DOHH2 (cell line): Measurements from ENCODE around the gene ADPRH.

ENCODE experiments used
- H3F3A ChIP-seq: fragments of 200-600 bp; sonication (generic), shearing (Covaris generic); 2 replicates; pipeline ENCODE4 v1.6.0; 2016; ENCODE audit warnings: antibody characterized with exemption, mild to moderate bottlenecking; ENCODE audit not compliant: control insufficient read depth, insufficient read depth
- H3K27ac ChIP-seq: fragments of 200-600 bp; sonication (generic); 2 replicates; pipeline ENCODE4 v1.5.1; 2014; ENCODE audit warnings: low read depth, mild to moderate bottlenecking, low read length, moderate library complexity
- H3K27me3 ChIP-seq: fragments of 200-600 bp; sonication (generic); 2 replicates; pipeline ENCODE4 v1.6.1; 2014; ENCODE audit warnings: mild to moderate bottlenecking, low read length, mixed read lengths; ENCODE audit not compliant: control insufficient read depth
- H3K36me3 ChIP-seq: fragments of 200-600 bp; sonication (generic); 2 replicates; pipeline ENCODE4 v1.6.1; 2014; ENCODE audit warnings: mild to moderate bottlenecking, low read length, moderate library complexity, mixed read lengths; ENCODE audit not compliant: control insufficient read depth
- H3K4me1 ChIP-seq: fragments of 200-600 bp; sonication (generic); 2 replicates; pipeline ENCODE4 v1.6.1; 2014; ENCODE audit warnings: mild to moderate bottlenecking, low read length, mixed read lengths; ENCODE audit not compliant: control insufficient read depth
- H3K4me2 ChIP-seq: fragments of 200-600 bp; sonication (generic); 2 replicates; pipeline ENCODE4 v1.6.0; 2014; ENCODE audit warnings: mild to moderate bottlenecking, low read length, moderate library complexity
- H3K4me3 ChIP-seq: fragments of 200-600 bp; sonication (generic); 2 replicates; pipeline ENCODE4 v1.5.1; 2014; ENCODE audit warnings: mild to moderate bottlenecking, low read length, mixed read lengths
- H3K79me2 ChIP-seq: fragments of 200-600 bp; sonication (generic); 2 replicates; pipeline ENCODE4 v1.6.1; 2014; ENCODE audit warnings: mild to moderate bottlenecking, low read length, mixed read lengths; ENCODE audit not compliant: control insufficient read depth
- H3K9me2 ChIP-seq: fragments of 200-600 bp; sonication (generic); replicated peaks from 2 replicates; pipeline ENCODE4 v1.6.1; 2014; ENCODE audit warnings: mild to moderate bottlenecking, low read length, mixed read lengths; ENCODE audit not compliant: control insufficient read depth
- H3K9me3 ChIP-seq: fragments of 200-600 bp; sonication (generic); 2 replicates; pipeline ENCODE4 v1.6.1; 2014; ENCODE audit warnings: antibody characterized with exemption, low read length, mixed read lengths; ENCODE audit not compliant: control insufficient read depth, insufficient read depth
- H4K20me1 ChIP-seq: fragments of 200-600 bp; sonication (generic); 2 replicates; pipeline ENCODE4 v1.6.0; 2014; ENCODE audit warnings: low read depth, mild to moderate bottlenecking, antibody characterized with exemption, low read length, moderate library complexity; ENCODE audit not compliant: control insufficient read depth, insufficient read depth
- CTCF ChIP-seq: fragments of 200-600 bp; sonication (generic); IDR thresholded peaks from one replicate; pipeline ENCODE4 v1.5.1; 2014; ENCODE audit warnings: antibody characterized with exemption, mild to moderate bottlenecking, low read depth, low read length; ENCODE audit not compliant: poor library complexity, severe bottlenecking
- EZH2phosphoT487 ChIP-seq: fragments of 200-600 bp; sonication (generic); IDR thresholded peaks from 2 replicates; pipeline ENCODE4 v1.6.1; 2017; ENCODE audit warnings: borderline replicate concordance, mild to moderate bottlenecking, antibody characterized with exemption, low read length, moderate library complexity, mixed read lengths

The ADPRH gene

GRCh38 chr3:119602676-119603075 lies 23.4 kb downstream of the ADPRH start:
- no peaks in the 10 kb centered on the region for H3K36me3 ChIP-seq
- no peaks in the 10 kb centered on the region for H3F3A ChIP-seq
- H3K4me2 ChIP-seq: no peak overlapping the region
- H3K4me1 ChIP-seq: 0 out of 2 replicates have a peak, but pooled peaks cover 3% of the 10 kb centered on the region
- no peaks in the 10 kb centered on the region for H3K79me2 ChIP-seq
- H3K9me3 ChIP-seq: no peaks in the 10 kb centered on the region
- H3K4me3 ChIP-seq: no peak overlapping the region
- H4K20me1 ChIP-seq: no peaks in the 10 kb centered on the region
- no peak overlapping the region for H3K27ac ChIP-seq
- H3K9me2 ChIP-seq: no peaks in the 10 kb centered on the region
- TF ChIP-seq EZH2phosphoT487 (no peak), CTCF (no peak)
- H3K27me3 ChIP-seq: no peaks in the 10 kb centered on the region

DNA sequence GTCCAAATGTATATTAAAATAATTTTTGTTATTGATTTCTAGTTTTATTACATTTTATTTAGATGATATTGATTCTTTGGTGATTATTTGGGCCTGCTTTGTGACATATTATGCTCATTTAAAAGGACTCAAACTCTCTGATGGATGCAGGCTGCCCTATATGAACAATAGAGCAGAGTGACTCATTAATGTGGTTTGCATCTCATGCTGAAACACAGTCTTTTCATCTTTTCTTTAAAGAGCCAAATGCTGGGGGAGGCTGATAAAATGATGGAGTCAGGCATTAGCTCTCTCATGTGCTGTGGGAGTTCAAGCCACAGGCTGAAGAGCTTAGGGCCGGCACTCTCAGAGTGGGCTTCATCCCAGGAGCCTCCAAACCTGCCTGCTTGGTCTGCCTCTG lies 25.6 kb downstream of the ADPRH start:
- H4K20me1 ChIP-seq: no peaks in the 10 kb centered on the region
- H3K9me3 ChIP-seq: no peaks in the 10 kb centered on the region
- H3K4me2 ChIP-seq: no peak overlapping the region
- H3K27ac ChIP-seq: no peak overlapping the region
- H3K9me2 ChIP-seq: no peaks in the 10 kb centered on the region
- no peaks in the 10 kb centered on the region for H3K36me3 ChIP-seq
- no peaks in the 10 kb centered on the region for H3K79me2 ChIP-seq
- H3F3A ChIP-seq: no peaks in the 10 kb centered on the region
- TF ChIP-seq CTCF (no peak), EZH2phosphoT487 (no peak)
- H3K4me3 ChIP-seq: no peak overlapping the region
- H3K27me3 ChIP-seq: peaks cover 4% of the 10 kb centered on the region; the same call in 1 of the 2 replicates
- H3K4me1 ChIP-seq: 0 out of 2 replicates have a peak, but pooled peaks cover 3% of the 10 kb centered on the region

DNA sequence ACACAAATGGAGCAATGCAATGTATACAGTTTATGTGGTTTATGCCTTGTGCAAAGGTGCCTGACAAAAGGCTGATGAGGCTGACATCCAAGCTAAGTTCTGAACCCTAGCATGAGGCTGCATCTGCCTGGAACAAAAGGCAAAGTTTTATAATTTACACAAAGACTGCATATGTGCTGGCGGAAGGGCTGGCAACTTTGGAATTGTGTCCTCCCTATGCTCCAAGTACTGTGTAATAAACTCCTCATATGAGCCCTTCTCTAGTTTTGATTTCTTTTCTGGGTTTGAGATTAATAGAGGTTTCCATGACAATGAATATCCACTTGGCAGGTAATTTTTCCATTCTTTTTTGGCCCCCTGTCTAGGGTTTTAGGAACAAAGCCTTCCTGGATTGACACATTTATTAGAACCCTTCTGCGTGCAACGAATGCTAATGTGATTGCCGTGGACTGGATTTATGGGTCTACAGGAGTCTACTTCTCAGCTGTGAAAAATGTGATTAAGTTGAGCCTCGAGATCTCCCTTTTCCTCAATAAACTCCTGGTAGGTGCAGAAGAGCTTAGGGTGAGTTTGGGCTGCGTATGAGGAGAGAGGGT lies 29.2 kb downstream of the ADPRH start:
- H3K4me3 ChIP-seq: no peak overlapping the region
- H4K20me1 ChIP-seq: no peaks in the 10 kb centered on the region
- H3K79me2 ChIP-seq: no peaks in the 10 kb centered on the region
- H3K9me3 ChIP-seq: 0 out of 2 replicates have a peak, but pooled peaks cover 3% of the 10 kb centered on the region
- H3K27ac ChIP-seq: no peak overlapping the region
- H3K4me1 ChIP-seq: no peaks in the 10 kb centered on the region
- no peak overlapping the region for H3K4me2 ChIP-seq
- no peak for TF ChIP-seq CTCF
- H3K9me2 ChIP-seq: no peaks in the 10 kb centered on the region
- H3F3A ChIP-seq: no peaks in the 10 kb centered on the region
- H3K27me3 ChIP-seq: peaks cover 4% of the 10 kb centered on the region; the same call in 1 of the 2 replicates
- no peaks in the 10 kb centered on the region for H3K36me3 ChIP-seq
